Loucy (cell line): Measurements from ENCODE around the gene CCDC61.

Experiments used
- H2AFZ ChIP-seq: fragments of 200-600 bp; sonication (generic); 2 replicates; pipeline ENCODE4 v1.6.0; 2016; ENCODE audit warnings: antibody characterized with exemption, mild to moderate bottlenecking, low read length, moderate library complexity
- H3F3A ChIP-seq: fragments of 200-600 bp; 2 replicates; pipeline ENCODE4 v1.6.0; 2016; ENCODE audit warnings: antibody characterized with exemption, low read depth, mild to moderate bottlenecking
- H3K27me3 ChIP-seq: fragments of 200-600 bp; sonication (generic); 2 replicates; pipeline ENCODE4 v1.6.1; 2014; ENCODE audit warnings: low read length, mild to moderate bottlenecking; ENCODE audit not compliant: insufficient read depth, poor library complexity, severe bottlenecking
- H3K36me3 ChIP-seq: fragments of 200-600 bp; sonication (generic); 2 replicates; pipeline ENCODE4 v1.6.1; 2016; ENCODE audit warnings: low read length; ENCODE audit not compliant: insufficient read depth
- H3K4me1 ChIP-seq: fragments of 200-600 bp; sonication (generic); 2 replicates; pipeline ENCODE4 v1.5.1; 2014; ENCODE audit warnings: low read length, mild to moderate bottlenecking; ENCODE audit not compliant: insufficient read depth, poor library complexity, severe bottlenecking
- H3K4me2 ChIP-seq: fragments of 200-600 bp; sonication (generic); 2 replicates; pipeline ENCODE4 v1.6.0; 2014; ENCODE audit warnings: antibody characterized with exemption, low read length, low read depth, mild to moderate bottlenecking; ENCODE audit not compliant: poor library complexity, severe bottlenecking
- H3K4me3 ChIP-seq: fragments of 200-600 bp; sonication (generic); 2 replicates; pipeline ENCODE4 v1.5.1; 2014; ENCODE audit warnings: low read length, mild to moderate bottlenecking, mixed read lengths; ENCODE audit not compliant: poor library complexity, severe bottlenecking
- H3K79me2 ChIP-seq: fragments of 200-600 bp; sonication (generic); 2 replicates; pipeline ENCODE4 v1.6.1; 2014; ENCODE audit warnings: low read length; ENCODE audit not compliant: insufficient read depth
- H3K9ac ChIP-seq: fragments of 200-600 bp; sonication (generic); 2 replicates; pipeline ENCODE4 v1.6.0; 2014; ENCODE audit warnings: mild to moderate bottlenecking, low read depth, low read length, moderate library complexity; ENCODE audit not compliant: poor library complexity, severe bottlenecking
- H3K9me2 ChIP-seq: fragments of 200-600 bp; sonication (generic); replicated peaks from 2 replicates; pipeline ENCODE4 v1.6.1; 2016; ENCODE audit warnings: low read depth, low read length, mixed read lengths
- H3K9me3 ChIP-seq: fragments of 200-600 bp; sonication (generic); 2 replicates; pipeline ENCODE4 v1.6.1; 2014; ENCODE audit warnings: mild to moderate bottlenecking, antibody characterized with exemption, low read length, low read depth; ENCODE audit not compliant: insufficient read depth
- H4K20me1 ChIP-seq: fragments of 200-600 bp; sonication (generic); 2 replicates; pipeline ENCODE4 v1.6.0; 2014; ENCODE audit warnings: antibody characterized with exemption, low read length, mild to moderate bottlenecking; ENCODE audit not compliant: insufficient read depth, poor library complexity, severe bottlenecking
- CTCF ChIP-seq: fragments of 200-600 bp; sonication (generic); conservative IDR thresholded peaks from 2 replicates; pipeline ENCODE4 v1.5.1; 2014; ENCODE audit warnings: mild to moderate bottlenecking, antibody characterized with exemption, low read length
- EZH2phosphoT487 ChIP-seq: fragments of 200-600 bp; IDR thresholded peaks from 2 replicates; pipeline ENCODE4 v1.6.1; 2018; ENCODE audit warnings: antibody characterized with exemption, mild to moderate bottlenecking, moderate library complexity, borderline replicate concordance

Gene CCDC61

DNA sequence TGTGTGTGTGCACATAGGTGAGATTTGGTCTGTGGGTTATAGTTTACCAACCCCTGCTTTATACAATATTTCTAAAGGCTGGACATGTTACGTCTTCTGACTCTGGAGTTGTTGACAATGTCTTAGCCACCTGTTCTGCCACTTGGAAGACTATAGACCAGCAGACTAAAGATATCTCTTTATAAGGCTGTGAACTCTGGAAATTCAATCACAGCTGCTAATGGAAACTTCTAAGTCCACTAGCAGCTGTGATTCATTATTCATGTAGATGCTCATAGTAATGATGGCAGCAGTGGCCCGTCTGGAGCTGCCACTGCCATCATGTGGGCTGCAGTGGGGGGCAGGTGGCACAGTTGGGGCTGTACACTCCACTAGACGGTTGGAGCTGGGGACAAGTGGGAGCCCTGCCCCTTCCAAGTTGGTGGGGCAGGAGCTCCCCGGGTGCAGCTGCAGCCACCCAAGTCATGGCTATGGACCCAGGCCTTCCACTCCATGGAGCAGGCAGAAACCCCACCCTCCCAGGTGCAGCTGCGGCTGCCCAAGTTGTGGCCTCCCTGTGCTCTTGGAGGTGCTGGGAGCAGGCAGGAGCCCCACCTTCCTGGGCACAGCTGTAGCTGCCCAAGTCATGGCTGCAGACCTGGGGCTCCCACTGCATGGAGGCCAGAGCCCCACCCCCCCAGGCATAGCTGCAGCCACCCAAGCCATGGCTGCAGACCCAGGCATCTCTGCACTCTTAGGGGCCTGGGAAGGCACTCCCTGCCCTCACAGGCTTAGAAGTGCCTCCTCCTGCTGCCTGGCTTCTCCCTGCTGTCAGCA lies 36.7 kb downstream of the CCDC61 start:
- no peak for TF ChIP-seq CTCF
- TF ChIP-seq EZH2phosphoT487, result no peak
- H3K36me3 ChIP-seq, result no peaks in the 10 kb centered on the region
- no peak overlapping the region for H3K4me3 ChIP-seq
- no peaks in the 10 kb centered on the region for H4K20me1 ChIP-seq
- H3K4me2 ChIP-seq, result no peak overlapping the region
- no peaks in the 10 kb centered on the region for H3K79me2 ChIP-seq
- H3F3A ChIP-seq, result no peaks in the 10 kb centered on the region
- H3K9ac ChIP-seq, result no peak overlapping the region
- H3K9me2 ChIP-seq, result no peaks in the 10 kb centered on the region
- H3K27me3 ChIP-seq, result no peaks in the 10 kb centered on the region
- peaks cover 3% of the 10 kb centered on the region; the same call in 1 of the 2 replicates for H3K9me3 ChIP-seq
- H3K4me1 ChIP-seq, result no peaks in the 10 kb centered on the region
- H2AFZ ChIP-seq, result no peak overlapping the region

- Histone ChIP-seq H3K36me3 (no peaks in the 10 kb centered on the region), H2AFZ (no peak overlapping the region), H3K9ac (no peak overlapping the region), H3K79me2 (no peaks in the 10 kb centered on the region), H3K27me3 (no peaks in the 10 kb centered on the region), H3K4me2 (no peak overlapping the region), H3K9me2 (no peaks in the 10 kb centered on the region), H3K4me3 (no peak overlapping the region), H3K4me1 (no peaks in the 10 kb centered on the region), H3K9me3 (peaks cover 3% of the 10 kb centered on the region; the same call in 1 of the 2 replicates), H4K20me1 (no peaks in the 10 kb centered on the region), H3F3A (no peaks in the 10 kb centered on the region)
- TF ChIP-seq EZH2phosphoT487, result no peak
- TF ChIP-seq CTCF, result no peak
Observed at GRCh38 chr19:46032597-46033025, 37.3 kb downstream of the CCDC61 start.

- Histone ChIP-seq H3K4me3 (no peak overlapping the region), H3K4me2 (no peak overlapping the region), H4K20me1 (no peaks in the 10 kb centered on the region), H3K79me2 (no peaks in the 10 kb centered on the region), H3K36me3 (no peaks in the 10 kb centered on the region), H3F3A (no peaks in the 10 kb centered on the region), H2AFZ (no peak overlapping the region), H3K4me1 (no peaks in the 10 kb centered on the region), H3K9me2 (no peaks in the 10 kb centered on the region), H3K9ac (no peak overlapping the region), H3K9me3 (peaks cover 3% of the 10 kb centered on the region; the same call in 1 of the 2 replicates), H3K27me3 (no peaks in the 10 kb centered on the region)
- TF ChIP-seq CTCF, result no peak
- TF ChIP-seq EZH2phosphoT487, result no peak
Observed at GRCh38 chr19:46033401-46033800, 38.1 kb downstream of the CCDC61 start.
